ENCODE measurements around the gene ATG101.

ATG101 gene

GRCh38 chr12:52069327-52070184 is at the start of gene ATG101:
Gene ATG101, plus strand, starts transcription at chr12:52069978. Its CDS starts 3,673 bp downstream, at chr12:52073651.
- peak; percentile 94 for DNase-seq

- DNase-seq = peak; percentile 72
Observed at GRCh38 chr12:52020539-52021336, 49.0 kb upstream of the ATG101 start.

- DNase-seq = no peak
Observed at GRCh38 chr12:52022841-52023181, 47.0 kb upstream of the ATG101 start.

GRCh38 chr12:52023182-52023975 is 46.4 kb upstream of the ATG101 start:
- peak; percentile 77 for DNase-seq

- peak; percentile 58 for DNase-seq
Observed at GRCh38 chr12:52023976-52024688, 45.6 kb upstream of the ATG101 start.

- DNase-seq = no peak
Observed at GRCh38 chr12:52024845-52025230, 44.9 kb upstream of the ATG101 start.

- DNase-seq = no peak
Observed at GRCh38 chr12:52026263-52026662, 43.5 kb upstream of the ATG101 start.

- DNase-seq = no peak
Observed at GRCh38 chr12:52027085-52027843, 42.5 kb upstream of the ATG101 start.

GRCh38 chr12:52029685-52030084 is 40.1 kb upstream of the ATG101 start:
- DNase-seq = peak; percentile 98

GRCh38 chr12:52032446-52032803 is 37.4 kb upstream of the ATG101 start:
- DNase-seq = peak; percentile 62

GRCh38 chr12:52032804-52033445 is 36.9 kb upstream of the ATG101 start:
- peak; percentile 94 for DNase-seq

GRCh38 chr12:52033446-52034140 is 36.2 kb upstream of the ATG101 start:
- no peak for DNase-seq

- DNase-seq = no peak
Observed at GRCh38 chr12:52035190-52035589, 34.6 kb upstream of the ATG101 start.

- no peak for DNase-seq
Observed at GRCh38 chr12:52035926-52036325, 33.9 kb upstream of the ATG101 start.

GRCh38 chr12:52036587-52037171 is 33.1 kb upstream of the ATG101 start:
- peak; percentile 56 for DNase-seq

GRCh38 chr12:52037248-52037861 is 32.4 kb upstream of the ATG101 start:
- peak; percentile 16 for DNase-seq

- no peak for DNase-seq
Observed at GRCh38 chr12:52038447-52038846, 31.3 kb upstream of the ATG101 start.

GRCh38 chr12:52041035-52041434 is 28.7 kb upstream of the ATG101 start:
- DNase-seq = no peak

- DNase-seq = no peak
Observed at GRCh38 chr12:52041695-52042123, 28.1 kb upstream of the ATG101 start.
